ENCODE results near the gene USP40.

GRCh38 chr2:233429175-233429897 lies 137.2 kb downstream of the USP40 start:
- TF ChIP-seq, protein P1, sequence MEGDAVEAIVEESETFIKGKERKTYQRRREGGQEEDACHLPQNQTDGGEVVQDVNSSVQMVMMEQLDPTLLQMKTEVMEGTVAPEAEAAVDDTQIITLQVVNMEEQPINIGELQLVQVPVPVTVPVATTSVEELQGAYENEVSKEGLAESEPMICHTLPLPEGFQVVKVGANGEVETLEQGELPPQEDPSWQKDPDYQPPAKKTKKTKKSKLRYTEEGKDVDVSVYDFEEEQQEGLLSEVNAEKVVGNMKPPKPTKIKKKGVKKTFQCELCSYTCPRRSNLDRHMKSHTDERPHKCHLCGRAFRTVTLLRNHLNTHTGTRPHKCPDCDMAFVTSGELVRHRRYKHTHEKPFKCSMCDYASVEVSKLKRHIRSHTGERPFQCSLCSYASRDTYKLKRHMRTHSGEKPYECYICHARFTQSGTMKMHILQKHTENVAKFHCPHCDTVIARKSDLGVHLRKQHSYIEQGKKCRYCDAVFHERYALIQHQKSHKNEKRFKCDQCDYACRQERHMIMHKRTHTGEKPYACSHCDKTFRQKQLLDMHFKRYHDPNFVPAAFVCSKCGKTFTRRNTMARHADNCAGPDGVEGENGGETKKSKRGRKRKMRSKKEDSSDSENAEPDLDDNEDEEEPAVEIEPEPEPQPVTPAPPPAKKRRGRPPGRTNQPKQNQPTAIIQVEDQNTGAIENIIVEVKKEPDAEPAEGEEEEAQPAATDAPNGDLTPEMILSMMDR (conservative IDR thresholded peaks at IDR 0.05; ENCODE audit: low read depth in 2 of 2): no peak
- TF ChIP-seq POLR2AphosphoS5 (IDR thresholded peaks at IDR 0.05; ENCODE audit: low read depth) (no peak), EZH2 (IDR thresholded peaks at IDR 0.05; ENCODE audit: low read depth, unreplicated experiment) (no peak), EZH2phosphoT487 (IDR thresholded peaks at IDR 0.05; ENCODE audit: unreplicated experiment) (no peak), JUNB (IDR thresholded peaks at IDR 0.05; ENCODE audit: unreplicated experiment) (no peak), CREB1 (CRISPR knock-in tag; IDR thresholded peaks at IDR 0.05; ENCODE audit: low read depth) (no peak), NANOG (IDR thresholded peaks at IDR 0.05; ENCODE audit: borderline replicate concordance) (no peak), ETS1 (IDR thresholded peaks at IDR 0.05) (no peak), ZNF114 (CRISPR knock-in tag; IDR thresholded peaks at IDR 0.05) (no peak), STAT1 (IDR thresholded peaks at IDR 0.05; ENCODE audit: unreplicated experiment) (no peak), ZNF331 (CRISPR knock-in tag; IDR thresholded peaks at IDR 0.05; ENCODE audit: low read depth) (no peak)
- TF ChIP-seq, protein P2, sequence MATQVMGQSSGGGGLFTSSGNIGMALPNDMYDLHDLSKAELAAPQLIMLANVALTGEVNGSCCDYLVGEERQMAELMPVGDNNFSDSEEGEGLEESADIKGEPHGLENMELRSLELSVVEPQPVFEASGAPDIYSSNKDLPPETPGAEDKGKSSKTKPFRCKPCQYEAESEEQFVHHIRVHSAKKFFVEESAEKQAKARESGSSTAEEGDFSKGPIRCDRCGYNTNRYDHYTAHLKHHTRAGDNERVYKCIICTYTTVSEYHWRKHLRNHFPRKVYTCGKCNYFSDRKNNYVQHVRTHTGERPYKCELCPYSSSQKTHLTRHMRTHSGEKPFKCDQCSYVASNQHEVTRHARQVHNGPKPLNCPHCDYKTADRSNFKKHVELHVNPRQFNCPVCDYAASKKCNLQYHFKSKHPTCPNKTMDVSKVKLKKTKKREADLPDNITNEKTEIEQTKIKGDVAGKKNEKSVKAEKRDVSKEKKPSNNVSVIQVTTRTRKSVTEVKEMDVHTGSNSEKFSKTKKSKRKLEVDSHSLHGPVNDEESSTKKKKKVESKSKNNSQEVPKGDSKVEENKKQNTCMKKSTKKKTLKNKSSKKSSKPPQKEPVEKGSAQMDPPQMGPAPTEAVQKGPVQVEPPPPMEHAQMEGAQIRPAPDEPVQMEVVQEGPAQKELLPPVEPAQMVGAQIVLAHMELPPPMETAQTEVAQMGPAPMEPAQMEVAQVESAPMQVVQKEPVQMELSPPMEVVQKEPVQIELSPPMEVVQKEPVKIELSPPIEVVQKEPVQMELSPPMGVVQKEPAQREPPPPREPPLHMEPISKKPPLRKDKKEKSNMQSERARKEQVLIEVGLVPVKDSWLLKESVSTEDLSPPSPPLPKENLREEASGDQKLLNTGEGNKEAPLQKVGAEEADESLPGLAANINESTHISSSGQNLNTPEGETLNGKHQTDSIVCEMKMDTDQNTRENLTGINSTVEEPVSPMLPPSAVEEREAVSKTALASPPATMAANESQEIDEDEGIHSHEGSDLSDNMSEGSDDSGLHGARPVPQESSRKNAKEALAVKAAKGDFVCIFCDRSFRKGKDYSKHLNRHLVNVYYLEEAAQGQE (IDR thresholded peaks at IDR 0.05; ENCODE audit: unreplicated experiment): no peak
- TF ChIP-seq, protein P3, sequence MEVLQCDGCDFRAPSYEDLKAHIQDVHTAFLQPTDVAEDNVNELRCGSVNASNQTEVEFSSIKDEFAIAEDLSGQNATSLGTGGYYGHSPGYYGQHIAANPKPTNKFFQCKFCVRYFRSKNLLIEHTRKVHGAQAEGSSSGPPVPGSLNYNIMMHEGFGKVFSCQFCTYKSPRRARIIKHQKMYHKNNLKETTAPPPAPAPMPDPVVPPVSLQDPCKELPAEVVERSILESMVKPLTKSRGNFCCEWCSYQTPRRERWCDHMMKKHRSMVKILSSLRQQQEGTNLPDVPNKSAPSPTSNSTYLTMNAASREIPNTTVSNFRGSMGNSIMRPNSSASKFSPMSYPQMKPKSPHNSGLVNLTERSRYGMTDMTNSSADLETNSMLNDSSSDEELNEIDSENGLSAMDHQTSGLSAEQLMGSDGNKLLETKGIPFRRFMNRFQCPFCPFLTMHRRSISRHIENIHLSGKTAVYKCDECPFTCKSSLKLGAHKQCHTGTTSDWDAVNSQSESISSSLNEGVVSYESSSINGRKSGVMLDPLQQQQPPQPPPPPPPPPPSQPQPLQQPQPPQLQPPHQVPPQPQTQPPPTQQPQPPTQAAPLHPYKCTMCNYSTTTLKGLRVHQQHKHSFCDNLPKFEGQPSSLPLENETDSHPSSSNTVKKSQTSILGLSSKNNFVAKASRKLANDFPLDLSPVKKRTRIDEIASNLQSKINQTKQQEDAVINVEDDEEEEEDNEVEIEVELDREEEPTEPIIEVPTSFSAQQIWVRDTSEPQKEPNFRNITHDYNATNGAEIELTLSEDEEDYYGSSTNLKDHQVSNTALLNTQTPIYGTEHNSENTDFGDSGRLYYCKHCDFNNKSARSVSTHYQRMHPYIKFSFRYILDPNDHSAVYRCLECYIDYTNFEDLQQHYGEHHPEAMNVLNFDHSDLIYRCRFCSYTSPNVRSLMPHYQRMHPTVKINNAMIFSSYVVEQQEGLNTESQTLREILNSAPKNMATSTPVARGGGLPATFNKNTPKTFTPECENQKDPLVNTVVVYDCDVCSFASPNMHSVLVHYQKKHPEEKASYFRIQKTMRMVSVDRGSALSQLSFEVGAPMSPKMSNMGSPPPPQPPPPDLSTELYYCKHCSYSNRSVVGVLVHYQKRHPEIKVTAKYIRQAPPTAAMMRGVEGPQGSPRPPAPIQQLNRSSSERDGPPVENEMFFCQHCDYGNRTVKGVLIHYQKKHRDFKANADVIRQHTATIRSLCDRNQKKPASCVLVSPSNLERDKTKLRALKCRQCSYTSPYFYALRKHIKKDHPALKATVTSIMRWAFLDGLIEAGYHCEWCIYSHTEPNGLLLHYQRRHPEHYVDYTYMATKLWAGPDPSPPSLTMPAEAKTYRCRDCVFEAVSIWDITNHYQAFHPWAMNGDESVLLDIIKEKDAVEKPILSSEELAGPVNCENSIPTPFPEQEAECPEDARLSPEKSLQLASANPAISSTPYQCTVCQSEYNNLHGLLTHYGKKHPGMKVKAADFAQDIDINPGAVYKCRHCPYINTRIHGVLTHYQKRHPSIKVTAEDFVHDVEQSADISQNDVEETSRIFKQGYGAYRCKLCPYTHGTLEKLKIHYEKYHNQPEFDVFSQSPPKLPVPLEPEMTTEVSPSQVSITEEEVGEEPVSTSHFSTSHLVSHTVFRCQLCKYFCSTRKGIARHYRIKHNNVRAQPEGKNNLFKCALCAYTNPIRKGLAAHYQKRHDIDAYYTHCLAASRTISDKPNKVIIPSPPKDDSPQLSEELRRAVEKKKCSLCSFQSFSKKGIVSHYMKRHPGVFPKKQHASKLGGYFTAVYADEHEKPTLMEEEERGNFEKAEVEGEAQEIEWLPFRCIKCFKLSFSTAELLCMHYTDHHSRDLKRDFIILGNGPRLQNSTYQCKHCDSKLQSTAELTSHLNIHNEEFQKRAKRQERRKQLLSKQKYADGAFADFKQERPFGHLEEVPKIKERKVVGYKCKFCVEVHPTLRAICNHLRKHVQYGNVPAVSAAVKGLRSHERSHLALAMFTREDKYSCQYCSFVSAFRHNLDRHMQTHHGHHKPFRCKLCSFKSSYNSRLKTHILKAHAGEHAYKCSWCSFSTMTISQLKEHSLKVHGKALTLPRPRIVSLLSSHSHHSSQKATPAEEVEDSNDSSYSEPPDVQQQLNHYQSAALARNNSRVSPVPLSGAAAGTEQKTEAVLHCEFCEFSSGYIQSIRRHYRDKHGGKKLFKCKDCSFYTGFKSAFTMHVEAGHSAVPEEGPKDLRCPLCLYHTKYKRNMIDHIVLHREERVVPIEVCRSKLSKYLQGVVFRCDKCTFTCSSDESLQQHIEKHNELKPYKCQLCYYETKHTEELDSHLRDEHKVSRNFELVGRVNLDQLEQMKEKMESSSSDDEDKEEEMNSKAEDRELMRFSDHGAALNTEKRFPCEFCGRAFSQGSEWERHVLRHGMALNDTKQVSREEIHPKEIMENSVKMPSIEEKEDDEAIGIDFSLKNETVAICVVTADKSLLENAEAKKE (CRISPR knock-in tag; IDR thresholded peaks at IDR 0.05): no peak

Data from GM23338 (cell line).